GM12878 (cell line): ENCODE data around the gene EHF. TPM values are rescaled to one million over a fixed set of nuclear protein-coding genes. Genes with fewer than 3 reads are reported as not detected.

ENCODE experiments used
- ATAC-seq: fragments of 200-7000 bp; cut with Tn5 transposase; 3 replicates; pipeline ENCODE4 v1.9.1; 2020; ENCODE audit warnings: mild to moderate bottlenecking, moderate library complexity
- BruUV-seq: library from RNA; stranded (reverse); fragments of 400-500 nt; replicated peaks from 2 replicates; lab custom pipeline; 2021; lab: Mats Ljungman, UMichigan
- CTCF ChIA-PET: fragments of 300-600 bp; sonication (Branson Sonifier 250); formaldehyde crosslinking; extraction: SDS; loops from one replicate; lab custom pipeline; 2021; ENCODE audit warnings: inconsistent platforms; lab: Yijun Ruan, JAX
- POLR2A ChIA-PET: fragments of 350-600 bp; formaldehyde crosslinking; extraction: SDS; loops from one replicate; lab custom pipeline; 2021; ENCODE audit warnings: inconsistent platforms; lab: Charles Lee
- RAD21 ChIA-PET: fragments of 300-600 bp; sonication (Branson Sonifier 250); formaldehyde crosslinking; loops from one replicate; lab custom pipeline; 2023; ENCODE audit warnings: antibody characterized with exemption; ENCODE audit not compliant: unreplicated experiment; lab: Charles Lee
- SMC1A ChIA-PET: fragments of 300-600 bp; sonication (Branson Sonifier 250); formaldehyde crosslinking; loops from one replicate; lab custom pipeline; 2023; ENCODE audit not compliant: unreplicated experiment, uncharacterized antibody; lab: Charles Lee
- DNase-seq: peaks from one replicate; pipeline ENCODE4 v3.0.0-alpha.2; 2011; ENCODE audit warnings: low read depth, low spot score
- FAIRE-seq: peaks from 3 replicates; lab custom pipeline; 2011; peaks lifted over from hg19 to GRCh38; lab: Jason Lieb, UNC
- H2AFZ ChIP-seq: 2 replicates; pipeline ENCODE4 v1.6.0; 2011; ENCODE audit warnings: low read depth, low read length, control low read depth; ENCODE audit not compliant: control insufficient read depth
- H3K27ac ChIP-seq: 2 replicates; pipeline ENCODE4 v1.5.1; 2011; ENCODE audit warnings: control low read depth; ENCODE audit not compliant: control insufficient read depth, insufficient read depth
- H3K27me3 ChIP-seq, 2 experiments: replicated peaks in 1 of 2; 2 replicates each; pipeline versions ENCODE4 v1.6.0 to v1.6.1; 2011; ENCODE audit warnings: low read length in 1 of 2; ENCODE audit not compliant: control insufficient read depth in 2 of 2, insufficient read depth in 2 of 2
- H3K36me3 ChIP-seq, 2 experiments: 2 replicates each; pipeline ENCODE4 v1.5.1; 2011; ENCODE audit warnings: low read length in 1 of 2; ENCODE audit not compliant: control insufficient read depth in 2 of 2, insufficient read depth in 2 of 2
- H3K4me1 ChIP-seq: 2 replicates; pipeline ENCODE4 v1.6.1; 2011; ENCODE audit warnings: mild to moderate bottlenecking, low read length, moderate library complexity, mixed read lengths; ENCODE audit not compliant: control insufficient read depth, insufficient read depth
- H3K4me2 ChIP-seq: 2 replicates; pipeline ENCODE4 v1.6.0; 2011; ENCODE audit warnings: control low read depth; ENCODE audit not compliant: control insufficient read depth, insufficient read depth
- H3K4me3 ChIP-seq: fragments of 200-600 bp; sonication (generic); 2 replicates; pipeline ENCODE4 v1.5.1; 2016
- H3K79me2 ChIP-seq: 2 replicates; pipeline ENCODE4 v1.6.0; 2011; ENCODE audit warnings: low read length; ENCODE audit not compliant: control insufficient read depth, insufficient read depth
- H3K9ac ChIP-seq: 2 replicates; pipeline ENCODE4 v1.8.0; 2011; ENCODE audit warnings: low read length, control low read depth, mixed read lengths; ENCODE audit not compliant: control insufficient read depth, insufficient read depth
- H3K9me3 ChIP-seq: replicated peaks from 3 replicates; pipeline ENCODE4 v1.5.1; 2011; ENCODE audit warnings: mild to moderate bottlenecking, low read length; ENCODE audit not compliant: control insufficient read depth, insufficient read depth
- H4K20me1 ChIP-seq: 2 replicates; pipeline ENCODE4 v1.6.0; 2011; ENCODE audit not compliant: control insufficient read depth, insufficient read depth
- BMI1 ChIP-seq: fragments of 450-650 bp; IDR thresholded peaks from 2 replicates; pipeline ENCODE4 v1.6.1; 2016; ENCODE audit warnings: mild to moderate bottlenecking, moderate library complexity, borderline replicate concordance
- CTCF ChIP-seq, 3 experiments: IDR thresholded peaks in 2 of 3; conservative IDR thresholded peaks in 1 of 3; 2 replicates each; pipeline ENCODE4 v1.5.1; 2011; ENCODE audit warnings: low read depth in 3 of 3, low read length in 3 of 3, mild to moderate bottlenecking in 3 of 3, control low read depth in 2 of 3, moderate library complexity in 2 of 3, inconsistent platforms in 1 of 3, mixed read lengths in 1 of 3; ENCODE audit not compliant: control insufficient read depth in 2 of 3, insufficient read depth in 1 of 3; ENCODE audit errors: extremely low read depth in 1 of 3
- GABPA ChIP-seq: IDR thresholded peaks from 2 replicates; pipeline ENCODE4 v1.6.1; 2014; ENCODE audit warnings: antibody characterized with exemption, low read depth, mild to moderate bottlenecking, inconsistent platforms
- MYB ChIP-seq: fragments of 150-350 bp; IDR thresholded peaks from 2 replicates; pipeline ENCODE4 v1.6.1; 2014; ENCODE audit warnings: mild to moderate bottlenecking, low read depth, low read length, borderline replicate concordance
- SMARCA5 ChIP-seq: fragments of 450-650 bp; IDR thresholded peaks from 2 replicates; pipeline ENCODE4 v1.6.1; 2017; ENCODE audit warnings: mild to moderate bottlenecking
- ZSCAN29 ChIP-seq: fragments of 450-650 bp; IDR thresholded peaks from 2 replicates; pipeline ENCODE4 v1.6.1; 2017; ENCODE audit warnings: mild to moderate bottlenecking, moderate library complexity
- WGBS: methylation state at CpG from one replicate; pipeline ENCODE4 v1.1.6; 2016; ENCODE audit warnings: low lambda C conversion rate; ENCODE audit not compliant: insufficient replicate concordance, insufficient coverage; ENCODE audit errors: missing lambda C conversion rate; 5-methylcytosine and 5-hydroxymethylcytosine counted together
- in situ Hi-C: fragments of 300-500 bp; cut with MboI; formaldehyde crosslinking; loops from 9 replicates; pipeline ENCODE4 v1.14.3; 2018; ENCODE audit warnings: mixed read lengths
- intact Hi-C: fragments of 100-400 bp; cut with micrococcal nuclease; formaldehyde crosslinking; loops from one replicate; pipeline ENCODE4 v1.14.2; 2022; ENCODE audit not compliant: unreplicated experiment
- polyA plus RNA-seq, 11 experiments: library from polyadenylated mRNA; depleted of rRNA in 4 of 11; unstranded in 6 of 11; stranded (reverse) in 5 of 11; fragments of >200 nt; fragmentation: Nextera tagmentation in 4 of 11; fragmentation: Illumina TruSeq in 1 of 11; extraction: Ambion mirVana in 4 of 11; extraction: Trizol in 1 of 11; gene quantifications; 1 replicate in 1 of 11; 2 replicates in 10 of 11; pipeline versions ENCODE4 v1.2.1 to v1.2.3, GENCODE V29; 2011 to 2016; ENCODE audit warnings: inconsistent platforms in 2 of 11, missing spikeins in 2 of 11, low read depth in 1 of 11
- total RNA-seq, 4 experiments: library from RNA; depleted of rRNA in 3 of 4; stranded (reverse); fragments of >200 nt in 3 of 4; fragmentation: Illumina TruSeq in 1 of 4; extraction: Trizol in 1 of 4; gene quantifications; 2 replicates each; pipeline versions ENCODE4 v1.2.1 to v1.2.3, GENCODE V29; 2013 to 2021

Gene EHF
- total and polyA plus RNA-seq, 10 of the 15 experiments (the other 5 are each of a cell fraction or from before 2014, with no cell fraction given) = 0.04 to 0.33 (median 0.06) TPM; not detected in 6

- no peaks in the 10 kb centered on the region for H4K20me1 ChIP-seq
- FAIRE-seq = no peak
- no peak overlapping the region for H2AFZ ChIP-seq
- no peaks in the 10 kb centered on the region for H3K36me3 ChIP-seq
- H3K9ac ChIP-seq = no peak overlapping the region
- H3K27ac ChIP-seq = no peak overlapping the region
- H3K4me2 ChIP-seq = no peak overlapping the region
- SMC1A ChIA-PET = no interaction called here
- POLR2A ChIA-PET = no interaction called here
- peaks cover 0 to 2% of the 10 kb centered on the region in 2 experiments for H3K27me3 ChIP-seq
- CTCF ChIA-PET = interaction anchor here (1.0 kb wide), 1 partner anchor 40 kb away, joined by 3 read pairs; no protein-coding TSS in a partner anchor
- RAD21 ChIA-PET = no interaction called here
- H3K79me2 ChIP-seq = no peaks in the 10 kb centered on the region
- intact Hi-C loops = no loop called here
- in situ Hi-C loops = no loop called here
- H3K4me3 ChIP-seq = no peak overlapping the region
- no peak for DNase-seq
- WGBS = 48% methylated on average over 11 of the region's 11 CpGs
- BruUV-seq = no TSS peak
- TF ChIP-seq BMI1 (no peak), ZSCAN29 (no peak), GABPA (no peak), MYB (no peak), SMARCA5 (no peak), CTCF (IDR thresholded peaks at IDR 0.05 in 2 of 3, conservative IDR thresholded peaks at IDR 0.05 in 1 of 3; ENCODE audit: control insufficient read depth in 2 of 3, extremely low read depth in 1 of 3, insufficient read depth in 1 of 3, low read depth in 3 of 3, low read length in 3 of 3) (no peak)
- TF ChIP-seq, all 136 proteins: peak for 0
- no peaks in the 10 kb centered on the region; the same call in 1 of the 2 replicates for H3K4me1 ChIP-seq
- no peaks in the 10 kb centered on the region for H3K9me3 ChIP-seq
- no peak for ATAC-seq
These were observed 24.8 kb upstream of the EHF start for GRCh38 chr11:34595960-34596644.
